ENCODE results near the gene DOP1A.

DNA sequence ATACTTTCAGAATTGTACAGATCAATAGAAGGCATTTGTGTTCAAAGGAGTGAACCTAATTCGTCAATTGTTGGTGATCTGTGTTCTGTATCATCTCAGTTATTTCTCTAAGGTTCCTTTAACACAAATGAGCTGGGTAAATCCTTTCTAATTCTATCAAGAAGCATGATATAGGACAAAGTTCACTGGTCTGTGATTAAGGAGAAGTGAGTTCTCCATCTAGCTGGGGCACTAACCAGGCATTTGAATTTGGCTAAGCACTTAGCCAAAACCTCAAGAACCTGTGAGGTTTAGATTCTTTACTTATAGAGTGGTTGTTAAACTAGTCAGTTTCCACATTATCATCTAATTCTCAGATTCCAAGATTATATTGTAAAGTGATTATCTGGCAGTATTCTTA lies 50.3 kb downstream of the DOP1A start:
- TF ChIP-seq, protein P1, sequence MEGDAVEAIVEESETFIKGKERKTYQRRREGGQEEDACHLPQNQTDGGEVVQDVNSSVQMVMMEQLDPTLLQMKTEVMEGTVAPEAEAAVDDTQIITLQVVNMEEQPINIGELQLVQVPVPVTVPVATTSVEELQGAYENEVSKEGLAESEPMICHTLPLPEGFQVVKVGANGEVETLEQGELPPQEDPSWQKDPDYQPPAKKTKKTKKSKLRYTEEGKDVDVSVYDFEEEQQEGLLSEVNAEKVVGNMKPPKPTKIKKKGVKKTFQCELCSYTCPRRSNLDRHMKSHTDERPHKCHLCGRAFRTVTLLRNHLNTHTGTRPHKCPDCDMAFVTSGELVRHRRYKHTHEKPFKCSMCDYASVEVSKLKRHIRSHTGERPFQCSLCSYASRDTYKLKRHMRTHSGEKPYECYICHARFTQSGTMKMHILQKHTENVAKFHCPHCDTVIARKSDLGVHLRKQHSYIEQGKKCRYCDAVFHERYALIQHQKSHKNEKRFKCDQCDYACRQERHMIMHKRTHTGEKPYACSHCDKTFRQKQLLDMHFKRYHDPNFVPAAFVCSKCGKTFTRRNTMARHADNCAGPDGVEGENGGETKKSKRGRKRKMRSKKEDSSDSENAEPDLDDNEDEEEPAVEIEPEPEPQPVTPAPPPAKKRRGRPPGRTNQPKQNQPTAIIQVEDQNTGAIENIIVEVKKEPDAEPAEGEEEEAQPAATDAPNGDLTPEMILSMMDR (IDR thresholded peaks at IDR 0.05 in 8 of 11, conservative IDR thresholded peaks at IDR 0.05 in 3 of 11) = no peak
- TF ChIP-seq POLR2A (IDR thresholded peaks at IDR 0.05) = no peak
